RKO (cell line): Measurements from ENCODE around the gene PTPRB.

Source experiments
- DNase-seq: peaks from one replicate; pipeline ENCODE4 v3.0.0-alpha.2; 2016; ENCODE audit warnings: low spot score

Gene PTPRB

GRCh38 chr12:70592664-70593063 lies 44.6 kb downstream of the PTPRB start:
- no peak for DNase-seq

- no peak for DNase-seq
Observed at GRCh38 chr12:70590549-70591226, 46.5 kb downstream of the PTPRB start.

GRCh38 chr12:70590051-70590450 lies 47.2 kb downstream of the PTPRB start:
- DNase-seq: peak; percentile 73

GRCh38 chr12:70584332-70584731 lies 52.9 kb downstream of the PTPRB start:
- no peak for DNase-seq

GRCh38 chr12:70583251-70583650 lies 54.0 kb downstream of the PTPRB start:
- DNase-seq: no peak

GRCh38 chr12:70581208-70581607 lies 56.0 kb downstream of the PTPRB start:
- no peak for DNase-seq

- DNase-seq: no peak
Observed at GRCh38 chr12:70577283-70577634, 60.0 kb downstream of the PTPRB start.

GRCh38 chr12:70576341-70577282 lies 60.6 kb downstream of the PTPRB start:
- DNase-seq: peak; percentile 85

- DNase-seq: no peak
Observed at GRCh38 chr12:70571705-70572268, 65.4 kb downstream of the PTPRB start.

- no peak for DNase-seq
Observed at GRCh38 chr12:70571029-70571428, 66.2 kb downstream of the PTPRB start.

- DNase-seq: no peak
Observed at GRCh38 chr12:70561550-70561949, 75.7 kb downstream of the PTPRB start.

GRCh38 chr12:70560671-70561070 lies 76.6 kb downstream of the PTPRB start:
- no peak for DNase-seq

- DNase-seq: no peak
Observed at GRCh38 chr12:70559390-70559789, 77.8 kb downstream of the PTPRB start.

GRCh38 chr12:70557583-70558191 lies 79.5 kb downstream of the PTPRB start:
- no peak for DNase-seq

GRCh38 chr12:70556179-70556869 lies 80.9 kb downstream of the PTPRB start:
- DNase-seq: no peak

GRCh38 chr12:70555081-70555480 lies 82.1 kb downstream of the PTPRB start:
- no peak for DNase-seq

- no peak for DNase-seq
Observed at GRCh38 chr12:70553391-70553859, 83.8 kb downstream of the PTPRB start.

- no peak for DNase-seq
Observed at GRCh38 chr12:70551731-70552130, 85.5 kb downstream of the PTPRB start.

- no peak for DNase-seq
Observed at GRCh38 chr12:70550180-70550577, 87.0 kb downstream of the PTPRB start.

GRCh38 chr12:70549340-70550179 lies 87.7 kb downstream of the PTPRB start:
- DNase-seq: no peak

GRCh38 chr12:70543444-70543843 lies 93.8 kb downstream of the PTPRB start:
- DNase-seq: peak; percentile 88
